Colonic mucosa (tissue), 4 donors: Measurements from ENCODE around the gene PELO. TPM values are rescaled to one million over a fixed set of nuclear protein-coding genes. Genes with fewer than 3 reads are reported as not detected.

Experiments used
- DNase-seq: peaks from one replicate; pipeline ENCODE4 v3.0.0-alpha.2; 2020
- H3K27ac ChIP-seq: fragments of 200-600 bp; one replicate; pipeline ENCODE4 v1.8.0; 2021
- H3K27me3 ChIP-seq: fragments of 200-600 bp; one replicate; pipeline ENCODE4 v1.8.0; 2021
- H3K36me3 ChIP-seq: fragments of 200-600 bp; one replicate; pipeline ENCODE4 v1.8.0; 2021
- H3K4me1 ChIP-seq: fragments of 200-600 bp; one replicate; pipeline ENCODE4 v1.8.0; 2021; ENCODE audit warnings: mild to moderate bottlenecking
- H3K4me3 ChIP-seq: fragments of 200-600 bp; one replicate; pipeline ENCODE4 v1.8.0; 2021
- H3K9ac ChIP-seq, 2 donors: one replicate each; pipeline ENCODE4 v1.7.0; 2013; ENCODE audit warnings: control low read depth in 2 of 2, low read depth in 2 of 2, low read length in 2 of 2
- H3K9me3 ChIP-seq: fragments of 200-600 bp; one replicate; pipeline ENCODE4 v1.8.0; 2021
- CTCF ChIP-seq: fragments of 200-600 bp; IDR thresholded peaks from one replicate; pipeline ENCODE4 v1.8.0; 2022; ENCODE audit warnings: antibody characterized with exemption, mild to moderate bottlenecking
- intact Hi-C: fragments of 100-400 bp; cut with DNase I; formaldehyde crosslinking; loops from one replicate; pipeline ENCODE4 v1.14.1; 2022
- total RNA-seq, 2 donors: library from RNA; stranded (reverse); fragmentation: NEBNext Ultra II Directional in 1 of 2; extraction: Animal tissue kit (Norgen Biotek cat#: 25700) in 1 of 2; gene quantifications; one replicate each; pipeline ENCODE4 v1.2.1, GENCODE V29; 2021
- donor health status: healthy.
- donor health status: DM: no; HTN: no; CAD: no.
- donor health status: DM: no; HTN: no; CAD: no.

The PELO gene
- total RNA-seq, 2 donors from 2014 or later, result 15.2 to 24.7 TPM

GRCh38 chr5:52754051-52754450 lies 33.7 kb upstream of the PELO start:
- intact Hi-C loops, result no loop called here

DNA sequence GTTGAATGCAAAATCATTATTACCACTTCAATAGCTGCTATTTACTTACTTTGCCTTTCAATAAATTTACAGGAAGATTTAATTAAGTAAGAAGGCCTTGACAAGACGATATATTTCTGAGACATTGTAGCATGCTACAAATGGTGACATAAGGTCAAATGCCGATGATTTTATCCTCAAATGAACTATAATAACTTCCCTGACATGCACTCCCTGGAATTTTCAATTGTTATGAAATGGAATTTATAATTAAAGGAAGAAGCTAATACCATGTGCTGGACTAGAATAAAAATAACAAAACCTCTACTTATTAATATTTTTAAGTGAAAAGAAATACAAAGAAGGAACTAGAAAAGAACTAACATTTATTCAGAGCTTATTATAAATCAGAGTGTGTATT lies 30.2 kb upstream of the PELO start:
- no peak overlapping the region for H3K4me3 ChIP-seq
- no peak for DNase-seq
- TF ChIP-seq CTCF, result no peak
- no peak overlapping the region for H3K27ac ChIP-seq
- H3K27me3 ChIP-seq, result no peaks in the 10 kb centered on the region
- H3K36me3 ChIP-seq, result no peaks in the 10 kb centered on the region
- H3K9ac ChIP-seq, result no peak overlapping the region
- intact Hi-C loops, result no loop called here
- no peaks in the 10 kb centered on the region for H3K9me3 ChIP-seq
- no peaks in the 10 kb centered on the region for H3K4me1 ChIP-seq

More at GRCh38 chr5:52754051-52754450, 33.7 kb upstream of the PELO start:
- TF ChIP-seq CTCF, result no peak
- H3K36me3 ChIP-seq, result no peaks in the 10 kb centered on the region
- no peaks in the 10 kb centered on the region for H3K9me3 ChIP-seq
- no peak overlapping the region for H3K9ac ChIP-seq
- no peaks in the 10 kb centered on the region for H3K4me1 ChIP-seq
- H3K27ac ChIP-seq, result no peak overlapping the region
- no peaks in the 10 kb centered on the region for H3K27me3 ChIP-seq
- no peak for DNase-seq
- no peak overlapping the region for H3K4me3 ChIP-seq

GRCh38 chr5:52758014-52758413 lies 29.7 kb upstream of the PELO start:
- intact Hi-C loops, result no loop called here
- TF ChIP-seq CTCF, result no peak
- no peaks in the 10 kb centered on the region for H3K27me3 ChIP-seq
- H3K36me3 ChIP-seq, result no peaks in the 10 kb centered on the region
- no peak for DNase-seq
- H3K27ac ChIP-seq, result no peak overlapping the region
- H3K9me3 ChIP-seq, result no peaks in the 10 kb centered on the region
- H3K4me1 ChIP-seq, result no peaks in the 10 kb centered on the region
- no peak overlapping the region for H3K9ac ChIP-seq
- no peak overlapping the region for H3K4me3 ChIP-seq

- no peaks in the 10 kb centered on the region for H3K27me3 ChIP-seq
- intact Hi-C loops, result no loop called here
- no peaks in the 10 kb centered on the region for H3K9me3 ChIP-seq
- no peak for DNase-seq
- no peak for TF ChIP-seq CTCF
- H3K9ac ChIP-seq, result no peak overlapping the region
- no peaks in the 10 kb centered on the region for H3K36me3 ChIP-seq
- H3K4me1 ChIP-seq, result no peaks in the 10 kb centered on the region
- no peak overlapping the region for H3K4me3 ChIP-seq
- H3K27ac ChIP-seq, result no peak overlapping the region
Observed at GRCh38 chr5:52759331-52759730, 28.4 kb upstream of the PELO start.

DNA sequence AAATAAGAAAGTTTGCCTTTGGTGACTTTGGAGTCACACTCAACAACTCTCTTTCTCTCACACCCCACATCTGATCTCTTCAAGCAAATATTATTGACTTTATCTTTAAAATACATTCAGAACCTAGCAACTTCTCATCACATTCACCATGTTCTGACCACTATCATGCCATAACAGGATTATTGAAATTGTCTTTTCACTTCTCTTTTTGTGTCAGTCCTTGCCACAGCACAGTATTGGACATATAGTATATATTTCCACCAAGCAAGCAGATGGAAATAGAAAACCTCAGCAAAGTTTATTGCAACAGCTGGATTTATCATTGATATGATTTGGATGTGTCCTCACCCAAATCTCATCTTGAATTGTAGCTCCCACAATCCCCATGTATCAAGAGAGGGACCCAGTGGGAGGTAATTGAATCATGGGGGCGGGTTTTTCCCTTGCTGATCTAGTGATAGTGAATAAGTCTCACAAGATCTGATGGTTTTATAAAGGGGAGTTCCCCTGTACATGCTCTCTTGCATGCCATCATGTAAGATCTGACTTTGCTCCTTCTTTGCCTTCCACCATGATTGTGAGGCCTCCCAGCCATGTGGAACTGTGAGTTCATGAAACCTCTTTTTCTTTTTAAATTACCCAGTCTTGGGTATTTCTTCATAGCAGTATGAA lies 26.9 kb upstream of the PELO start:
- H3K9me3 ChIP-seq, result no peaks in the 10 kb centered on the region
- H3K36me3 ChIP-seq, result no peaks in the 10 kb centered on the region

More for the DNA sequence above, 26.9 kb upstream of the PELO start:
- intact Hi-C loops, result no loop called here
- no peak for TF ChIP-seq CTCF
- H3K27me3 ChIP-seq, result no peaks in the 10 kb centered on the region
- H3K4me3 ChIP-seq, result no peak overlapping the region
- H3K27ac ChIP-seq, result no peak overlapping the region
- H3K9ac ChIP-seq, result no peak overlapping the region
- no peak for DNase-seq
- H3K4me1 ChIP-seq, result no peaks in the 10 kb centered on the region
